ENCODE data around the gene ZP2. TPM values are rescaled to one million over a fixed set of nuclear protein-coding genes. Genes with fewer than 3 reads are reported as not detected.
"Not testable (repeated sequence)": the region's sequence is repeated elsewhere in the genome, so short reads cannot be mapped to it uniquely, and the experiment has no call there.

Gene ZP2
- total RNA-seq, 2 donors from 2014 or later: not detected

DNA sequence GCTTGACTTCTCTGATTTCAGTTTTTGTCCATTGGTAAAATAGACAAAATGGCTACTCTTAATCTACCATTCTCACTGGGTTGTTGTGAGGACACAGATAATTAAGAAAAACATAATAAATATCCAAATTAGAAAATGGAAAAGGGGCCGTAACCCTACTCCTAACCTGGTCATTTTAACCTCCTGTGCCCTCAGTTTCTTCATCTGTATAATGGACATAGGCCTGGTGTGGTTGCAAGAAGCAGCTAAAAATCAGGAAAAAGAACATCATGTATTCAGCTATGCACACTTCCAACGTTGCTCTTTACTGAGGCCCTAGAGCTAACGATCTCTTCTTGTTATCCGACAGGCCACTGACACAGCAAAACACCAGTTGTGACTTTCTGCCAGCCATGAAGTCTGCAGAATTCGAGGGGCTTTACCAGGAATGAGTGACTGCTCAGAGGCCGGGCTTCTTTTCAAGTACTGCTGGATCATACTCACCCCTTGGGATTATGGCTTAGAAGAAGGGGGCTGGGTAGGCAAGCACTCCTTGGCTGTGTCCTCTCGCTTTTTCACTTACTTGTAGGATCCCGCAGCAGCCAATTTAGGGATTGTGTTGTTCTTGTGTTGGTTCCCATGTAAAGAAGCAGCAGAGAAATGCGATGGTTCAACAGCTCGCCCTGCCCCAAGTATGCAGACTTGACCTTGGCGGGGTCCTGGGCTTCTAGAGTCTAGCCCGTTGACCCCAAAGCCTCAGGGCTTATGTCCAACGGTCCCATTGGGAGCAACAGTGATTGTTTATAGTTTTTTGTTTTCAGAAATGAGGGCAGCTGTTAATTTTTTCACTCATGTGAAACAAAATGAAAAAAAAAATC, 32.0 kb downstream of the ZP2 start:
- no peaks in the 10 kb centered on the region for H3K4me1 Mint-ChIP-seq (ENCODE audit: low read depth in 2 of 2)
- DNase-seq (ENCODE audit: low spot score) (no peak), ATAC-seq (no peak)
- H3K27me3 Mint-ChIP-seq: no peaks in the 10 kb centered on the region
- H3K27ac Mint-ChIP-seq: no peak overlapping the region
- no peaks in the 10 kb centered on the region for H3K9me3 Mint-ChIP-seq
- H3K4me3 Mint-ChIP-seq: no peak overlapping the region
- H3K36me3 Mint-ChIP-seq: peaks cover 8% of the 10 kb centered on the region

DNA sequence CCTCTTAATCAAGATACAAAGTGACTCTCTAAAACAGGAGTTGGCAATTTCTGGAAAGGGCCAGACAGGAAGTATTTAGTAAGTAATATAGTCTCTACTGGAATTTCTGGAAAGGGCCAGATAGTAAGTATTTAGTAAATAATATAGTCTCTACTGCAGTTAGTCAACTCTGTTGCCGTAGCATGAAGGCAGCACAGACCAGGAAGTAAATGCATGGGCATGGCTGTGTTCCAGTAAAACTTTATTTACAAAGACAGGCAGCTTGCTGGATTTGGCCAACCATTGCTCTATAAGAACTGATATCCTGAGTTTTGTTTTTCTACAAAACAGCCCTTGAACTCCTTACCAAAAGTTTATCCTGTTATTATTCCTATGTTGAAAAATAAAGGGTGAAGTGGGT, 36.0 kb downstream of the ZP2 start:
- Mint-ChIP-seq H3K9me3 (no peaks in the 10 kb centered on the region), H3K27ac (no peak overlapping the region), H3K36me3 (peaks cover 12% of the 10 kb centered on the region), H3K27me3 (no peaks in the 10 kb centered on the region), H3K4me1 (ENCODE audit: low read depth in 2 of 2) (no peaks in the 10 kb centered on the region), H3K4me3 (no peak overlapping the region)
- no peak for DNase-seq (ENCODE audit: low spot score)
- ATAC-seq: no peak

DNA sequence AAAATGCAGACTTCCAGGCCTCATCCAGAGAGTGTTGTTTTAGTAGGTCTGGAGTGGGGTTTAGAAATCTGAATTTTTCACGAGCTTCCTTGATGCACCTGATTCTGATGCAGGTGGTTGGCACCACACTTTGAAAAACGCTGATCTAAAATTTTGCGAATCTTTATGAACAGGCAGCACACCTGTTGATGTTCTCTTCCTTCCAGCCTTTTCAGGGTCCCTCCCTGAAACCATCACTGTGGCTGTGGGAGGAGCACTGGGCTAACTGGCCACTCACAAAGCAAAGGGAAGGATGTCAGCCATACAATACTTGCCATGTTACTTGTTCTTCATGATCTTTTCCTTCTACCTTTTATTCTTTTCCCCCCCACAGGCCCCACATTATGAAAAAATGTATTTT, 38.7 kb downstream of the ZP2 start:
- no peaks in the 10 kb centered on the region for H3K9me3 Mint-ChIP-seq
- H3K36me3 Mint-ChIP-seq: peaks cover 12% of the 10 kb centered on the region
- DNase-seq (ENCODE audit: low spot score) (no peak), ATAC-seq (no peak)
- H3K4me3 Mint-ChIP-seq: no peak overlapping the region
- no peaks in the 10 kb centered on the region for H3K27me3 Mint-ChIP-seq
- H3K4me1 Mint-ChIP-seq (ENCODE audit: low read depth in 2 of 2): no peaks in the 10 kb centered on the region
- H3K27ac Mint-ChIP-seq: no peak overlapping the region

DNA sequence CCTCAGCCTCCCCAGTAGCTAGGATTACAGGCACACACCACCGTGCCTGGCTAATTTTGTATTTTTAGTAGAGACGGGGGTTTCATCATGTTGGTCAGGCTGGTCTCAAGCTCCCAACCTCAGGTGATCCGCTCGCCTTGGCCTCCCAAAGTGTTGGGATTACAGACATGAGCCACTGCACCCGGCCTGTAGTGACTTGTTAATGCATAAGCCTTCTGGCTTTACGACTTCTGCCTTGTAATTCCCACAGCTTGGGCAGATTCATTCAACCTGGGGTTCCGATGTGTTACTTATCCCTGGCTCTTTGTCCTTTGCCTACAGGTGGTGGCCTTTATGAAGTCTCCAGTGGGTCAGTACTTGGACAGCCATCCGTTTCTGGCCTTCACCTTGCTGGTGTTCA, 41.3 kb downstream of the ZP2 start:
- H3K4me3 Mint-ChIP-seq; H3K4me1 Mint-ChIP-seq (ENCODE audit: low read depth in 2 of 2); H3K27me3 Mint-ChIP-seq; H3K9me3 Mint-ChIP-seq; ATAC-seq; H3K27ac Mint-ChIP-seq; DNase-seq (ENCODE audit: low spot score): not testable (repeated sequence)
- peaks cover 12% of the 10 kb centered on the region for H3K36me3 Mint-ChIP-seq

DNA sequence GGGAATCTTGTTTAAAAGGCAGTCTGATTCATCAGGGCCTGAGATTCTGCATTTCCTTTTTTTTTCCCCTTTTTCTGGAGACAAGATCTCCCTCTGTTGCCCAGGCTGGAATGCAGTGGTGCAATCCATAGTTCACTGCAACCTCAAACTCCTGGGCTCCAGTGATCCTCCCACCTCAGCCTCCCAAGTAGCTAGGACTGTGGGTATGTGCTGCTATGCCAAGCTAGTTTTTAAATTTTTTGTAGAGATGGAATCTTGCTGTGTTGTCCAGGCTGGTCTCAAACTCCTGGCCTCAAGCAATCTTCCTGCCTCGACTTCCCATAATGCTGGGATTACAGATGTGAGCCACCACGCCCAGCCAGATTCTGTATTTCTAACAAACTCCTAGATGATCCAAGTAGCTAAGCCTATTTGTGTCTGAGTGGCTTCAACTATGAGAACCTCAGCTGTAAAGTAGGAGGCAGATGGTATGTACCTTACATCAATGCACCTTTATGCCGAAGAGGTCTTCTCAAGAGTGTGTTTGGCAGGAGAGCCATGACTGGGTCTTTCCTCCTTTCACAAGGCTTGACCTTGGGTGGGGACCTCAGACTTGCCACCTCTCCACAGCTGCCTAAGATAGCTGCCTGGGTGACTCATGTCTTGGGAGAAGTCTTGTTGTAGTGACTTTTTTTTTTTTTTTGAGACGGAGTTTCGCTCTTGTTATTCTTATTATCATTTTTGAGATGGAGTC, 42.0 kb downstream of the ZP2 start:
- Mint-ChIP-seq H3K27me3 (no peaks in the 10 kb centered on the region), H3K4me3 (no peak overlapping the region), H3K4me1 (ENCODE audit: low read depth in 2 of 2) (no peaks in the 10 kb centered on the region), H3K36me3 (peaks cover 12% of the 10 kb centered on the region), H3K27ac (no peak overlapping the region), H3K9me3 (no peaks in the 10 kb centered on the region)
- ATAC-seq (peak in 1 of 2 donors; percentile 49), DNase-seq (ENCODE audit: low spot score) (no peak)

DNA sequence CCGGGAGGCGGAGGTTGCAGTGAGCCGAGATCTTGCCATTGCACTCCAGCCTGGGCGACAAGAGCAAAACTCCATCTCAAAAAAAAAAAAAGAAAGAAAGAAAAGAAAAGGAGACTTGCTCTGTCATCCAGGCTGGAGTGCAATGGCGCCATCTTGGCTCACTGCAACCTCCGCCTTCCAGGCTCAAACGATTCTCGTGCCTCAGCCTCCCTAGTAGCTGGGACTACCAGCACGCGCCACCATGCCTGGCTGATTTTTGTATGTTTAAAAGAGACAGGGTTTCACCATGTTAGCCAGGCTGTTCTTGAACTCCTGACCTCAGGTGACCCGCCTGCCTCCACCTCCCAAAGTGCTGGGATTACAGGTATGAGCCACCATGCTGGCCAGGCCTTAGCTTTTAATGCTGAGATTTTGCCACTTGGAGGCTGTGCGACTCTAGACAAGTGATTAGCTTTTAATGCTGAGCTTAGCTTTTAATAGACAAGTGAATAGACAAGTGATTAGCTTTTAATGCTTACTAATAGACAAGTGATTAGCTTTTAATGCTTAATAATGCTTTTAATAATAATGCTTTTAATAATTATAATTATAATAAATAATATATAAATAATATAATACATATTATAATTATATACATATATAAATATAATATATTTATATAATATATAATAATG, 43.3 kb downstream of the ZP2 start:
- H3K36me3 Mint-ChIP-seq: peaks cover 11% of the 10 kb centered on the region
- no peaks in the 10 kb centered on the region for H3K4me1 Mint-ChIP-seq (ENCODE audit: low read depth in 2 of 2)
- no peaks in the 10 kb centered on the region for H3K9me3 Mint-ChIP-seq
- H3K27ac Mint-ChIP-seq: no peak overlapping the region
- DNase-seq (ENCODE audit: low spot score): no peak
- no peak for ATAC-seq
- no peaks in the 10 kb centered on the region for H3K27me3 Mint-ChIP-seq
- H3K4me3 Mint-ChIP-seq: no peak overlapping the region

DNA sequence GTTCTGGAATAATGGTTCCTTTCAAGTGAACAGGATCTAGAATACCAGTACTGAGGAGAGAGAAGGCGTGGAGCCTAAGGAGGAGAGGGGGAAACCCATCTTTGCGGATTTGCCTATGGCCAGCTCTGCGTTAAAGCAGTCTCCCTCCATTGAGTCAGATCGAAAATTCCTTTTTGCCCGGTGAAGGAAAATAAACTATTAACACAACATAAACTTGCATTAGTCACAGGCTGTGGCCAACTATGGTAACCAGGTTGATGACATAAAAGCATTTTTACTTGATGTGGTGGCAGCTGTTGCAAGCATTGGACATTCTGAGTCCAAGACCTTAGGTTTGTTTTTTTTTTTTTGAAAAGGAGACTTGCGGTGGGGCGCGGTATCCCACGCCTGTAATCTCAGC, 44.0 kb downstream of the ZP2 start:
- Mint-ChIP-seq H3K36me3 (peaks cover 6% of the 10 kb centered on the region), H3K4me1 (ENCODE audit: low read depth in 2 of 2) (no peaks in the 10 kb centered on the region), H3K9me3 (no peaks in the 10 kb centered on the region), H3K27me3 (no peaks in the 10 kb centered on the region), H3K27ac (no peak overlapping the region), H3K4me3 (no peak overlapping the region)
- DNase-seq (ENCODE audit: low spot score) (no peak), ATAC-seq (no peak)

DNA sequence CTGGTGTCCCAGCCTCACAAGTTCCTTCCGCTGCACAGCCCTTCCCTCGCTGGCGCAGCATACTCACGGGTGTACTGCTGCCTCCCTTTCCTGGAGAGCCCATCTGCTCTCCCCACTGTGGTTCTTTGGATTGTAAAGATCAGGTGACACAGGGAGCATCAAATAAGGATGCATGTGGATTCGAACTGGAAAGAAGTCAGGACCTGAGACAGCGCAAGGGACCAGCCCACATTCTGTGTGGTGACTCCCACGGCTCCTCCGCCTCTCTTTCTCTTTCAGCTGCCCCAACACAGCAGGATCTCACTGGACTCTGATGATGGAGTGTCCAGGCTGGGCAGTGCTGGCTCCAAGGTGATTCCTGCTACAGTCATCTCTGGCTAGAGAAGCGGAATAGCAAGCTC, 44.8 kb downstream of the ZP2 start:
- no peak for DNase-seq (ENCODE audit: low spot score)
- H3K36me3 Mint-ChIP-seq: peaks cover 6% of the 10 kb centered on the region
- no peaks in the 10 kb centered on the region for H3K9me3 Mint-ChIP-seq
- no peak overlapping the region for H3K27ac Mint-ChIP-seq
- no peaks in the 10 kb centered on the region for H3K27me3 Mint-ChIP-seq
- no peak overlapping the region for H3K4me3 Mint-ChIP-seq
- ATAC-seq: no peak
- H3K4me1 Mint-ChIP-seq (ENCODE audit: low read depth in 2 of 2): no peaks in the 10 kb centered on the region

DNA sequence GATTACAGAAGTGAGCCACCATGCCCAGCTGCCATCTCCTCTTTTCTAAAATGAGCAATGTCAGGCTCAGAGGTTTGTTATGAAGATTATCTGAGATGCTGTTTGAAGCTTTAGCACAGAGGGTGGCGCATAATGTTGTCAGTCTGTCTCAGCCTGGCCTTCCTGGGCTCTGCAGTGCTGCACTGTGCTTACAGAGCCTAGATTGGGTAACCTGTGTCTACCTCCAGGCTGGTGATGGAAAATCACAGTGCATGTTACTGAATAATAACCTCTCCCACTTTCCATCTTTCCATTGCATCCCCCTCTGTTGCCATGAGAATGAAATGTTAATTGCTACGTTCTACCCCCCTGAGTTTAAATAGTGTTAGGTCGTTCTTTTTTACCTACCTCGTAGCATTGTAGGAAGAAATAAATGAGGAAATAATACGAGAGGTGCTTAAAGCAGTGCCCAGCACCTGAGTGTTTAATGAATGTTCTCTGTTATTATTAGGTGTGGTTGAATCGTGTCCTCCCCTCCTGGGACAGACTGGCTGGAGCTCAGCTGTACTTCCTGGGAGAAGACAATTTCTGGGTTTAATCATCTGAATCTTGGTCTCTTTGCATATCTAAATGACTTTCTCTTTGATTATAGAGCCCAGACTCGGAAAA, 46.7 kb downstream of the ZP2 start:
- H3K27ac Mint-ChIP-seq: no peak overlapping the region
- no peaks in the 10 kb centered on the region for H3K36me3 Mint-ChIP-seq
- no peaks in the 10 kb centered on the region for H3K9me3 Mint-ChIP-seq
- DNase-seq (ENCODE audit: low spot score) (no peak), ATAC-seq (no peak)
- peaks cover 0 to 3% of the 10 kb centered on the region in 2 donors for H3K4me1 Mint-ChIP-seq (ENCODE audit: low read depth in 2 of 2)
- H3K27me3 Mint-ChIP-seq: no peaks in the 10 kb centered on the region
- no peak overlapping the region for H3K4me3 Mint-ChIP-seq

DNA sequence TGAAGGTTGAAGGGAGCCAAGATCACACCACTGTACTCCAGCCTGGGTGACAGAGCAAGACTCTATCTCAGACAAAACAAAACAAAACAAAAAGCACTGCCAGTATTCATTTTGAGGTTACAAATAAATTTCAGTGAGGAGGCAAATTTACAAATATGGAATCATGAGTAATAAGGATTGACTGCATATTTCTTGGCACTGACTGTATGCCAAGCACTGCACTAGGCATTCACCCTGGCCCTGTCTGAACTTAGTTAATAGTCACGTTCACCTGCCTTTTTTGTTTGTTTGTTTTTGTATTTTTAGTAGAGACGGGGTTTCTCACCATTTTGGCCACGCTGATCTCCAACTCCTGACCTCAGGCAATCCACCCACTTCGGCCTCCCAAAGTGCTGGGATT, 47.8 kb downstream of the ZP2 start:
- no peaks in the 10 kb centered on the region for H3K36me3 Mint-ChIP-seq
- no peak overlapping the region for H3K4me3 Mint-ChIP-seq
- DNase-seq (ENCODE audit: low spot score): no peak
- no peak overlapping the region for H3K27ac Mint-ChIP-seq
- no peak for ATAC-seq
- peaks cover 3 to 6% of the 10 kb centered on the region in 2 donors for H3K4me1 Mint-ChIP-seq (ENCODE audit: low read depth in 2 of 2)
- H3K9me3 Mint-ChIP-seq: no peaks in the 10 kb centered on the region
- H3K27me3 Mint-ChIP-seq: no peaks in the 10 kb centered on the region

DNA sequence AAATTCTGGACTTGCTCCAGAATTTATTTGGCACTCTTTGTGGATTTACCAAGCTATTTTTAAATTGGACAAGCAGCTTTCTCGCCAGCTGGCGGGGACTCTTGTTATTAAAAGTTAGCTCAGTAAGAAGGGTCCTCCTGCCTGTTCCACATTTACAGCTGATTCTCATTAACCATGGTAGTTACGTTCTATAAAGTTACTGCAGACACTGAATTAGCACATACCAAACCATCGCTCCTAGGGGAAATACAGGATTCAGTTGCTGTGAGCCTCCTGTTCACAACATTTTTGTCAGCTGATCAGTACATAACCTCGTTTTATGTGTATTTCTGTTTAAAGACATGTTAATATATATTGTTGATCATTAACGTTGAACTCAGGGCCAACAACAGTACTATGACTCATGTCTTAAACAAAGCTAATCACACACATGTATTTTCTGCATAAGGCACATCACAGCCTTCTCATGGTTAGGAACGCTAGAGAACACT, 48.7 kb downstream of the ZP2 start:
- H3K9me3 Mint-ChIP-seq: no peaks in the 10 kb centered on the region
- DNase-seq (ENCODE audit: low spot score) (no peak), ATAC-seq (no peak)
- no peak overlapping the region for H3K27ac Mint-ChIP-seq
- peaks cover 3 to 6% of the 10 kb centered on the region in 2 donors for H3K4me1 Mint-ChIP-seq (ENCODE audit: low read depth in 2 of 2)
- no peaks in the 10 kb centered on the region for H3K36me3 Mint-ChIP-seq
- H3K4me3 Mint-ChIP-seq: no peak overlapping the region
- H3K27me3 Mint-ChIP-seq: no peaks in the 10 kb centered on the region

DNA sequence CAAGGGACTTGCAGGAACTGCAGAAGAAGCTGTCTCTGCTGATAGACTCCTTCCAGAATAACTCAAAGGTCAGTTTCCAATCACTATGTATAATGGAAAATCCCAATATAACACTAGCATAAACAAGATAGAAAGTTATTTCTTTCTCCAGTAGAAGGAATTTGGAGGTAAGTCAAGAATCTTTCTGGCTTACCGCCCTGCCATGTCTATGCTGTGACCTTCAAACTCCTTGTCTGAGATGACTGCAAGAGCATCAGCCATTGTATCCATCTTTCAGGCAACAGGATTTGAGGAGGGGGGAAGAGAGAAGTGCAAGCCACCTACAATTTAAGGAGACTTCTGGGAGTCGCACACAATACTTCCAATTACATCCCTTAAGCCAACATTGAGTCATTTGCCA, 50.2 kb downstream of the ZP2 start:
- no peak for ATAC-seq
- no peak for DNase-seq (ENCODE audit: low spot score)
- H3K4me1 Mint-ChIP-seq (ENCODE audit: low read depth in 2 of 2): peaks cover 3 to 12% of the 10 kb centered on the region in 2 donors
- no peaks in the 10 kb centered on the region for H3K27me3 Mint-ChIP-seq
- H3K4me3 Mint-ChIP-seq: no peak overlapping the region
- H3K9me3 Mint-ChIP-seq: no peaks in the 10 kb centered on the region
- no peak overlapping the region for H3K27ac Mint-ChIP-seq
- no peaks in the 10 kb centered on the region for H3K36me3 Mint-ChIP-seq

DNA sequence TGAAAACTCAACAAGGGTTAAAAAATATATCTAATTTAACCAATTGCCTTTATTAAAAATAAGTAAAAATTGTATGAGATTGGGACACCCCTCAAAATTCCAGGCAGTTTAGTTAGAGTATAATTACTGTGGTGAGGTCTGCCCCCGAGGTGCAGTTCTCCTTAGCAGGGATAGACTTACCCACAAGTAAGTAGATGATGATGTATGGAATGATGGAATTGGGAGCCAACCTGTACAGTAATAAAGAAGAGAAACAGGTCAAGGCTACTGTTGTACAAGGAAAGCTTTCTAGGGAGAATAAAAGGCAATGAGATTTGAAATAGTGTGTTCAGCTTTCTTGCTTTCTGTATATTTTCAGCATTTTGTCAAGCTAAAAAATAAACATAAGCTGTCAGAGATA, 51.1 kb downstream of the ZP2 start:
- no peak overlapping the region for H3K4me3 Mint-ChIP-seq
- H3K36me3 Mint-ChIP-seq: no peaks in the 10 kb centered on the region
- ATAC-seq: no peak
- H3K27ac Mint-ChIP-seq: no peak overlapping the region
- H3K27me3 Mint-ChIP-seq: no peaks in the 10 kb centered on the region
- H3K4me1 Mint-ChIP-seq (ENCODE audit: low read depth in 2 of 2): peaks cover 3 to 12% of the 10 kb centered on the region in 2 donors
- DNase-seq (ENCODE audit: low spot score): no peak
- no peaks in the 10 kb centered on the region for H3K9me3 Mint-ChIP-seq

Measured in natural killer cell treated with Interleukin-12 subunit alpha and Interleukin-12 subunit beta and Interleukin-15 and Interleukin-18, amount 100 ng/mL, for 72 hours (primary cell).